GM23338 (cell line): ENCODE data around the gene ZNF783. TPM values are rescaled to one million over a fixed set of nuclear protein-coding genes. Genes with fewer than 3 reads are reported as not detected.

Experiments
- ATAC-seq: fragments of 200-7000 bp; cut with Tn5 transposase; 3 replicates; pipeline ENCODE4 v1.9.1; 2020
- DNase-seq: peaks from one replicate; pipeline ENCODE4 v3.0.0-alpha.2; 2015; ENCODE audit warnings: low spot score
- H2AFZ ChIP-seq: fragments of 200-600 bp; sonication (generic); 2 replicates; pipeline ENCODE4 v1.8.0; 2016; ENCODE audit warnings: antibody characterized with exemption, mild to moderate bottlenecking, moderate library complexity
- H3F3A ChIP-seq: fragments of 200-600 bp; sonication (generic); replicated peaks from 2 replicates; pipeline ENCODE4 v1.8.0; 2017; ENCODE audit warnings: antibody characterized with exemption, mixed run types, low read depth
- H3K27ac ChIP-seq: fragments of 200-600 bp; sonication (generic); 2 replicates; pipeline ENCODE4 v1.6.1; 2016; ENCODE audit warnings: low read depth
- H3K27me3 ChIP-seq: fragments of 200-600 bp; sonication (generic); 2 replicates; pipeline ENCODE4 v1.8.0; 2016; ENCODE audit warnings: mild to moderate bottlenecking, mixed run types, moderate library complexity; ENCODE audit not compliant: insufficient read depth
- H3K36me3 ChIP-seq: fragments of 200-600 bp; sonication (generic); 2 replicates; pipeline ENCODE4 v1.8.0; 2016; ENCODE audit warnings: mild to moderate bottlenecking; ENCODE audit not compliant: insufficient read depth
- H3K4me1 ChIP-seq: fragments of 200-600 bp; sonication (generic); 2 replicates; pipeline ENCODE4 v1.8.0; 2016; ENCODE audit warnings: mild to moderate bottlenecking, moderate library complexity; ENCODE audit not compliant: insufficient read depth
- H3K4me2 ChIP-seq: fragments of 200-600 bp; sonication (generic); 2 replicates; pipeline ENCODE4 v1.7.1; 2017; ENCODE audit warnings: mixed run types
- H3K4me3 ChIP-seq: fragments of 200-600 bp; sonication (generic); 2 replicates; pipeline ENCODE4 v1.6.1; 2016; ENCODE audit warnings: mixed run types
- H3K79me2 ChIP-seq: fragments of 200-600 bp; sonication (generic); replicated peaks from 2 replicates; pipeline ENCODE4 v1.8.0; 2017; ENCODE audit warnings: mild to moderate bottlenecking; ENCODE audit not compliant: insufficient read depth
- H3K9me2 ChIP-seq: fragments of 200-600 bp; sonication (generic); 2 replicates; pipeline ENCODE4 v1.8.0; 2017; ENCODE audit not compliant: insufficient read depth
- H4K20me1 ChIP-seq: fragments of 200-600 bp; sonication (generic); replicated peaks from 2 replicates; pipeline ENCODE4 v1.8.0; 2017; ENCODE audit warnings: mild to moderate bottlenecking; ENCODE audit not compliant: insufficient read depth
- H3K27ac Mint-ChIP-seq: 2 replicates; pipeline ENCODE4 v1.8.0; 2020; ENCODE audit warnings: inconsistent platforms, mild to moderate bottlenecking, moderate library complexity, mixed read lengths
- H3K27me3 Mint-ChIP-seq: 3 replicates; pipeline ENCODE4 v1.8.0; 2022; ENCODE audit warnings: low read depth, mild to moderate bottlenecking, moderate library complexity, mixed read lengths, inconsistent platforms; ENCODE audit not compliant: insufficient read depth, poor library complexity
- H3K36me3 Mint-ChIP-seq: 3 replicates; pipeline ENCODE4 v1.8.0; 2021; ENCODE audit warnings: low read depth, mild to moderate bottlenecking, inconsistent platforms, moderate library complexity, mixed read lengths
- H3K4me1 Mint-ChIP-seq: 3 replicates; pipeline ENCODE4 v1.8.0; 2020; ENCODE audit warnings: mild to moderate bottlenecking, inconsistent platforms, mixed read lengths
- H3K4me3 Mint-ChIP-seq: 3 replicates; pipeline ENCODE4 v1.8.0; 2021; ENCODE audit warnings: moderate library complexity, mild to moderate bottlenecking, inconsistent platforms, mixed read lengths
- H3K9me3 Mint-ChIP-seq: 3 replicates; pipeline ENCODE4 v1.8.0; 2020; ENCODE audit warnings: moderate library complexity, mild to moderate bottlenecking, inconsistent platforms, mixed read lengths
- CREB1 ChIP-seq: fragments of 250-450 bp; sonication (Bioruptor Pico); IDR thresholded peaks from 2 replicates; pipeline ENCODE4 v1.5.0; 2020; ENCODE audit warnings: low read depth, mild to moderate bottlenecking, moderate library complexity
- EZH2 ChIP-seq: fragments of 200-600 bp; sonication (generic); IDR thresholded peaks from one replicate; pipeline ENCODE4 v1.8.0; 2017; ENCODE audit warnings: antibody characterized with exemption, mild to moderate bottlenecking, low read depth; ENCODE audit not compliant: unreplicated experiment
- EZH2phosphoT487 ChIP-seq: fragments of 200-600 bp; sonication (generic); IDR thresholded peaks from one replicate; pipeline ENCODE4 v1.8.1; 2018; ENCODE audit warnings: antibody characterized with exemption; ENCODE audit not compliant: unreplicated experiment
- JUNB ChIP-seq: IDR thresholded peaks from one replicate; pipeline ENCODE4 v1.6.1; 2016; ENCODE audit warnings: antibody characterized with exemption; ENCODE audit not compliant: unreplicated experiment
- NANOG ChIP-seq: IDR thresholded peaks from 2 replicates; pipeline ENCODE4 v1.6.1; 2016; ENCODE audit warnings: antibody characterized with exemption, borderline replicate concordance
- STAT1 ChIP-seq: IDR thresholded peaks from one replicate; pipeline ENCODE4 v1.6.1; 2016; ENCODE audit warnings: antibody characterized with exemption; ENCODE audit not compliant: unreplicated experiment
- ZNF114 ChIP-seq: fragments of 250-450 bp; sonication (Bioruptor Pico); IDR thresholded peaks from 2 replicates; pipeline ENCODE4 v1.5.0; 2020; ENCODE audit warnings: mild to moderate bottlenecking, moderate library complexity
- ZNF331 ChIP-seq: fragments of 250-450 bp; sonication (Bioruptor Pico); IDR thresholded peaks from 2 replicates; pipeline ENCODE4 v1.5.0; 2020; ENCODE audit warnings: low read depth, mild to moderate bottlenecking, moderate library complexity
- polyA plus RNA-seq: library from polyadenylated mRNA; unstranded; fragments of >200 nt; fragmentation: Nextera tagmentation; extraction: Ambion mirVana; gene quantifications from 2 replicates; pipeline ENCODE4 v1.2.1, GENCODE V29; 2016
- total RNA-seq: library from RNA; depleted of rRNA; stranded (reverse); fragments of >200 nt; shearing (Covaris generic); gene quantifications from 2 replicates; pipeline ENCODE4 v1.2.3, GENCODE V29; 2014
- TF ChIP-seq, protein P1 (sequence below): fragments of 250-450 bp; sonication (Bioruptor Pico); IDR thresholded peaks from 2 replicates; pipeline ENCODE4 v1.5.0; 2020; ENCODE audit warnings: mild to moderate bottlenecking, moderate library complexity
- TF ChIP-seq, protein P2 (sequence below), 2 experiments: fragments of 200-600 bp in 1 of 2; sonication (generic) in 1 of 2; conservative IDR thresholded peaks; 2 replicates each; pipeline versions ENCODE4 v1.5.1 to v1.6.1; 2016 to 2017; ENCODE audit warnings: antibody characterized with exemption in 2 of 2, low read depth in 2 of 2, mild to moderate bottlenecking in 2 of 2, moderate library complexity in 1 of 2

ZNF783 gene
- total and polyA plus RNA-seq, 2 experiments from 2014 or later, result 2.1 to 9.0 TPM

DNA sequence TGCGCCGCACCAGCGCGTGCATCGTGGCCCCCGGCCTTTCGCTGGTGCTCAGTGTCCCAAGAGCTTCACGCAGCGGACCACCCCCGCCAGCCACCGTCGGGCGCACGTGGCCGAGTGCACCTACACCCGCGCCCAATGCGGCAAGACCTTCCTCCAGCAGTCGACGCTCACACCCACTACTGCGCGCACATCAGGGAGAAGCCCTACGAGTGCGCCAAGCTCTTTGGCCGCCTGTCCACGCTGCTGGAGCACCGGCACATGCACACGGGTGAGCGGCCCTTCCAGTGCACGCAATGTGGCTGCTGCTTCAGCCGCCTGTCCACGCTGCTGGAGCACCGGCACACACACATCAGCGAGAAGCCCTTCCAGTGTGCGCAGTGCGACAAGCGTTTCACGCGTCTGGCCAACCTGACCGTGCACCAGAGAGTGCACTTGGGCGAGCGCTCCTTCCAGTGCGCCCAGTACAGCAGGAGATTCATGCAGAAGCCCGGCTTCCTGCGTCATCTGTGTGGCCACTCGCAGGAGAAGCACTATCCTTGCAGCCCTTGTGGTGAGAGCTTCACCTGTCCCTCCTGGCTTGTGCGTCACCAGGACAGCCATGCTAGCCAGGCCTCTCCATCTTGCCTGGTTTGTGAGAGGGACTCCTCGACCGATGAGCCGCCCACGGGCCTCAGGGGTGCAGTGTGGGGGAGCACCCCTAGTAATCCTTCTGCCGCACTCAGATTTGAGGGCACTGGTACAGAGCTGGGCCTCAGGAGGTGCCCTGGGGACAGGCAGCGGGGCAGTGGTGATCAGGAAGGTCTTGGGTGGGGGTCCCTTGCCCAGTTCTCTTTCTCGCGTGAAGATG, 32.9 kb downstream of the ZNF783 start:
- H3K4me3 ChIP-seq, result no peak overlapping the region
- no peaks in the 10 kb centered on the region for H3K4me1 ChIP-seq
- no peak overlapping the region for H2AFZ ChIP-seq
- ATAC-seq (no peak), DNase-seq (no peak)
- Mint-ChIP-seq H3K27me3 (peaks cover 12% of the 10 kb centered on the region), H3K4me1 (peaks cover 4% of the 10 kb centered on the region; the same call in 1 of the 3 replicates), H3K36me3 (peaks cover 7% of the 10 kb centered on the region; the same call in 2 of the 3 replicates), H3K9me3 (peaks cover 13% of the 10 kb centered on the region), H3K27ac (no peak overlapping the region), H3K4me3 (no peak overlapping the region)
- H3K4me2 ChIP-seq, result no peak overlapping the region
- no peaks in the 10 kb centered on the region for H3F3A ChIP-seq
- H3K36me3 ChIP-seq, result no peaks in the 10 kb centered on the region
- H4K20me1 ChIP-seq, result no peaks in the 10 kb centered on the region
- H3K9me2 ChIP-seq, result no peaks in the 10 kb centered on the region
- TF ChIP-seq EZH2phosphoT487 (no peak), ZNF331 (CRISPR knock-in tag) (no peak), JUNB (no peak)
- TF ChIP-seq, protein P1, sequence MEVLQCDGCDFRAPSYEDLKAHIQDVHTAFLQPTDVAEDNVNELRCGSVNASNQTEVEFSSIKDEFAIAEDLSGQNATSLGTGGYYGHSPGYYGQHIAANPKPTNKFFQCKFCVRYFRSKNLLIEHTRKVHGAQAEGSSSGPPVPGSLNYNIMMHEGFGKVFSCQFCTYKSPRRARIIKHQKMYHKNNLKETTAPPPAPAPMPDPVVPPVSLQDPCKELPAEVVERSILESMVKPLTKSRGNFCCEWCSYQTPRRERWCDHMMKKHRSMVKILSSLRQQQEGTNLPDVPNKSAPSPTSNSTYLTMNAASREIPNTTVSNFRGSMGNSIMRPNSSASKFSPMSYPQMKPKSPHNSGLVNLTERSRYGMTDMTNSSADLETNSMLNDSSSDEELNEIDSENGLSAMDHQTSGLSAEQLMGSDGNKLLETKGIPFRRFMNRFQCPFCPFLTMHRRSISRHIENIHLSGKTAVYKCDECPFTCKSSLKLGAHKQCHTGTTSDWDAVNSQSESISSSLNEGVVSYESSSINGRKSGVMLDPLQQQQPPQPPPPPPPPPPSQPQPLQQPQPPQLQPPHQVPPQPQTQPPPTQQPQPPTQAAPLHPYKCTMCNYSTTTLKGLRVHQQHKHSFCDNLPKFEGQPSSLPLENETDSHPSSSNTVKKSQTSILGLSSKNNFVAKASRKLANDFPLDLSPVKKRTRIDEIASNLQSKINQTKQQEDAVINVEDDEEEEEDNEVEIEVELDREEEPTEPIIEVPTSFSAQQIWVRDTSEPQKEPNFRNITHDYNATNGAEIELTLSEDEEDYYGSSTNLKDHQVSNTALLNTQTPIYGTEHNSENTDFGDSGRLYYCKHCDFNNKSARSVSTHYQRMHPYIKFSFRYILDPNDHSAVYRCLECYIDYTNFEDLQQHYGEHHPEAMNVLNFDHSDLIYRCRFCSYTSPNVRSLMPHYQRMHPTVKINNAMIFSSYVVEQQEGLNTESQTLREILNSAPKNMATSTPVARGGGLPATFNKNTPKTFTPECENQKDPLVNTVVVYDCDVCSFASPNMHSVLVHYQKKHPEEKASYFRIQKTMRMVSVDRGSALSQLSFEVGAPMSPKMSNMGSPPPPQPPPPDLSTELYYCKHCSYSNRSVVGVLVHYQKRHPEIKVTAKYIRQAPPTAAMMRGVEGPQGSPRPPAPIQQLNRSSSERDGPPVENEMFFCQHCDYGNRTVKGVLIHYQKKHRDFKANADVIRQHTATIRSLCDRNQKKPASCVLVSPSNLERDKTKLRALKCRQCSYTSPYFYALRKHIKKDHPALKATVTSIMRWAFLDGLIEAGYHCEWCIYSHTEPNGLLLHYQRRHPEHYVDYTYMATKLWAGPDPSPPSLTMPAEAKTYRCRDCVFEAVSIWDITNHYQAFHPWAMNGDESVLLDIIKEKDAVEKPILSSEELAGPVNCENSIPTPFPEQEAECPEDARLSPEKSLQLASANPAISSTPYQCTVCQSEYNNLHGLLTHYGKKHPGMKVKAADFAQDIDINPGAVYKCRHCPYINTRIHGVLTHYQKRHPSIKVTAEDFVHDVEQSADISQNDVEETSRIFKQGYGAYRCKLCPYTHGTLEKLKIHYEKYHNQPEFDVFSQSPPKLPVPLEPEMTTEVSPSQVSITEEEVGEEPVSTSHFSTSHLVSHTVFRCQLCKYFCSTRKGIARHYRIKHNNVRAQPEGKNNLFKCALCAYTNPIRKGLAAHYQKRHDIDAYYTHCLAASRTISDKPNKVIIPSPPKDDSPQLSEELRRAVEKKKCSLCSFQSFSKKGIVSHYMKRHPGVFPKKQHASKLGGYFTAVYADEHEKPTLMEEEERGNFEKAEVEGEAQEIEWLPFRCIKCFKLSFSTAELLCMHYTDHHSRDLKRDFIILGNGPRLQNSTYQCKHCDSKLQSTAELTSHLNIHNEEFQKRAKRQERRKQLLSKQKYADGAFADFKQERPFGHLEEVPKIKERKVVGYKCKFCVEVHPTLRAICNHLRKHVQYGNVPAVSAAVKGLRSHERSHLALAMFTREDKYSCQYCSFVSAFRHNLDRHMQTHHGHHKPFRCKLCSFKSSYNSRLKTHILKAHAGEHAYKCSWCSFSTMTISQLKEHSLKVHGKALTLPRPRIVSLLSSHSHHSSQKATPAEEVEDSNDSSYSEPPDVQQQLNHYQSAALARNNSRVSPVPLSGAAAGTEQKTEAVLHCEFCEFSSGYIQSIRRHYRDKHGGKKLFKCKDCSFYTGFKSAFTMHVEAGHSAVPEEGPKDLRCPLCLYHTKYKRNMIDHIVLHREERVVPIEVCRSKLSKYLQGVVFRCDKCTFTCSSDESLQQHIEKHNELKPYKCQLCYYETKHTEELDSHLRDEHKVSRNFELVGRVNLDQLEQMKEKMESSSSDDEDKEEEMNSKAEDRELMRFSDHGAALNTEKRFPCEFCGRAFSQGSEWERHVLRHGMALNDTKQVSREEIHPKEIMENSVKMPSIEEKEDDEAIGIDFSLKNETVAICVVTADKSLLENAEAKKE (CRISPR knock-in tag), result no peak
- H3K79me2 ChIP-seq, result no peaks in the 10 kb centered on the region
- no peaks in the 10 kb centered on the region for H3K27me3 ChIP-seq
- no peak overlapping the region for H3K27ac ChIP-seq

DNA sequence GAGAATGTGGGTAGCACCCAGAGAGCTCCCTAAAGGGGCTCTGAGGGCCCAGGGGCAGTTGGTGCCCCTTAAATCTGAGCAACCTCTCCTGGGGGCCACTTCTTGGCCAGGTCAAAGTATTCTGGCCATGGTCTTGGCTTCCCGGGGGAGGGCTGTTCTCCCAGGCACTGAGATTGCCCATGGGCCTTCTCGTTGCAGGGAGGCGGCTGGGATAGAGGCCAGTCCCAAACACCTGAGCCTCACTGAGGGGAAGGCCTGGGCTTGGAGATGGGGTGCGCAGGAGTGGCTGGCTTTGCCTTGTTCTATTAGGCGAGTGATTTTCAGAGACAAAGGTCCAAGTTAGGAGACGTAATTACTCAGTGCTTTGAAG, 33.5 kb downstream of the ZNF783 start:
- H3K79me2 ChIP-seq, result no peaks in the 10 kb centered on the region
- H3K4me3 ChIP-seq, result no peak overlapping the region
- H3K27ac Mint-ChIP-seq, result no peak overlapping the region
- ATAC-seq, result no peak
- H3K36me3 ChIP-seq, result no peaks in the 10 kb centered on the region
- H3F3A ChIP-seq, result no peaks in the 10 kb centered on the region
- H3K27ac ChIP-seq, result no peak overlapping the region
- no peaks in the 10 kb centered on the region for H3K4me1 ChIP-seq
- no peak for DNase-seq
- no peak overlapping the region for H3K4me3 Mint-ChIP-seq
- H3K27me3 Mint-ChIP-seq, result peaks cover 12% of the 10 kb centered on the region
- no peaks in the 10 kb centered on the region for H3K9me2 ChIP-seq
- H2AFZ ChIP-seq, result no peak overlapping the region
- H4K20me1 ChIP-seq, result no peaks in the 10 kb centered on the region
- H3K27me3 ChIP-seq, result no peaks in the 10 kb centered on the region
- H3K36me3 Mint-ChIP-seq, result peaks cover 7% of the 10 kb centered on the region; the same call in 2 of the 3 replicates
- peaks cover 16% of the 10 kb centered on the region for H3K9me3 Mint-ChIP-seq
- H3K4me2 ChIP-seq, result no peak overlapping the region
- peaks cover 4% of the 10 kb centered on the region; the same call in 1 of the 3 replicates for H3K4me1 Mint-ChIP-seq
- TF ChIP-seq NANOG, result no peak
- no peak for TF ChIP-seq JUNB
- TF ChIP-seq EZH2phosphoT487, result no peak
- TF ChIP-seq EZH2, result no peak
- no peak for TF ChIP-seq STAT1
- TF ChIP-seq, protein P2, sequence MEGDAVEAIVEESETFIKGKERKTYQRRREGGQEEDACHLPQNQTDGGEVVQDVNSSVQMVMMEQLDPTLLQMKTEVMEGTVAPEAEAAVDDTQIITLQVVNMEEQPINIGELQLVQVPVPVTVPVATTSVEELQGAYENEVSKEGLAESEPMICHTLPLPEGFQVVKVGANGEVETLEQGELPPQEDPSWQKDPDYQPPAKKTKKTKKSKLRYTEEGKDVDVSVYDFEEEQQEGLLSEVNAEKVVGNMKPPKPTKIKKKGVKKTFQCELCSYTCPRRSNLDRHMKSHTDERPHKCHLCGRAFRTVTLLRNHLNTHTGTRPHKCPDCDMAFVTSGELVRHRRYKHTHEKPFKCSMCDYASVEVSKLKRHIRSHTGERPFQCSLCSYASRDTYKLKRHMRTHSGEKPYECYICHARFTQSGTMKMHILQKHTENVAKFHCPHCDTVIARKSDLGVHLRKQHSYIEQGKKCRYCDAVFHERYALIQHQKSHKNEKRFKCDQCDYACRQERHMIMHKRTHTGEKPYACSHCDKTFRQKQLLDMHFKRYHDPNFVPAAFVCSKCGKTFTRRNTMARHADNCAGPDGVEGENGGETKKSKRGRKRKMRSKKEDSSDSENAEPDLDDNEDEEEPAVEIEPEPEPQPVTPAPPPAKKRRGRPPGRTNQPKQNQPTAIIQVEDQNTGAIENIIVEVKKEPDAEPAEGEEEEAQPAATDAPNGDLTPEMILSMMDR (conservative IDR thresholded peaks at IDR 0.05; ENCODE audit: low read depth in 2 of 2), result no peak
- TF ChIP-seq ZNF114 (CRISPR knock-in tag), result no peak
- TF ChIP-seq CREB1 (CRISPR knock-in tag), result no peak
